ENCODE data around the gene CDC42BPB. TPM values are rescaled to one million over a fixed set of nuclear protein-coding genes. Genes with fewer than 3 reads are reported as not detected.

Gene CDC42BPB
- total RNA-seq, 6 experiments from 2014 or later = 73.7 to 85.1 (median 79.9) TPM

DNA sequence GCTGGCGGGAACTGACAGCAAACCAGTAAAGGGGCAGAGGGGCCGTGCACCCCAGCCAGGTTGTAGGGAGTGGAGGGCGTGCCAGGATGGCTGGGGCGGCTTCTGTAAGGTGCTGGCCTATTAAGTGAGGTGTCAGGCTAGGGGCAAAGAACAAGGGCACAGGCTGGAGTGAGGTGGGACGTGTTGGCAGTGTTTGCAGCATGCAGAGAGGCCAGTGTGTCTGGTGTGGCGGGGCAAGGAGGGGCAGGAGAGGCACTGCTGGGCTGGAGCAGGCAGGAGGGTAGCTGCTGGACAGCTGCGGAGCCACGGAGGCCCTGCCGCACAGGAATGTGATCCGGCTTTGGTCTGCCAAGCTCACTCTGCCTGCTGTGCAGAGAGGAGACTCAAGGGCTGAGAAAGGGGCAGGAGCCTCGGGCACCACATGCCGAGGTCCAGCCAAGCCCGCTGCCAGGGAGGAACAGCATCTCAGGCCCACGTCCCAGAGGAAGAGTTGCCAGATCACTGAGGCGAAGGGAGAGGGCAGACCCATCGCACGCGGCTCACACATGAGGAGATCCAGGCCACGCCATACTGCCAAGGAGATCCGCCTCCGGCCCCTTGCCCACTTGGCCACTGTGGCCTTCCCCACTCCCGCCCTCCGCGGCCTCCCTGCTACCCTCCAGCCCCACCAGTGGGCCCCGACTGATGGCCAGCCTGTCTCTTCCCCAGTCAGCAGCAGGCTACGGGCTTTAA lies 88.1 kb downstream of the CDC42BPB start:
- H3K27me3 Mint-ChIP-seq (ENCODE audit: insufficient read depth) = peaks cover 2% of the 10 kb centered on the region; the same call in 1 of the 2 replicates
- DNase-seq = no peak
- no peak overlapping the region for H3K4me3 Mint-ChIP-seq
- no peaks in the 10 kb centered on the region for H3K9me3 Mint-ChIP-seq
- no peaks in the 10 kb centered on the region for H3K4me1 Mint-ChIP-seq (ENCODE audit: low read depth)
- H3K36me3 Mint-ChIP-seq (ENCODE audit: low read depth) = peaks cover 50% of the 10 kb centered on the region
- no peak overlapping the region for H3K27ac Mint-ChIP-seq
- TF ChIP-seq, protein P1, sequence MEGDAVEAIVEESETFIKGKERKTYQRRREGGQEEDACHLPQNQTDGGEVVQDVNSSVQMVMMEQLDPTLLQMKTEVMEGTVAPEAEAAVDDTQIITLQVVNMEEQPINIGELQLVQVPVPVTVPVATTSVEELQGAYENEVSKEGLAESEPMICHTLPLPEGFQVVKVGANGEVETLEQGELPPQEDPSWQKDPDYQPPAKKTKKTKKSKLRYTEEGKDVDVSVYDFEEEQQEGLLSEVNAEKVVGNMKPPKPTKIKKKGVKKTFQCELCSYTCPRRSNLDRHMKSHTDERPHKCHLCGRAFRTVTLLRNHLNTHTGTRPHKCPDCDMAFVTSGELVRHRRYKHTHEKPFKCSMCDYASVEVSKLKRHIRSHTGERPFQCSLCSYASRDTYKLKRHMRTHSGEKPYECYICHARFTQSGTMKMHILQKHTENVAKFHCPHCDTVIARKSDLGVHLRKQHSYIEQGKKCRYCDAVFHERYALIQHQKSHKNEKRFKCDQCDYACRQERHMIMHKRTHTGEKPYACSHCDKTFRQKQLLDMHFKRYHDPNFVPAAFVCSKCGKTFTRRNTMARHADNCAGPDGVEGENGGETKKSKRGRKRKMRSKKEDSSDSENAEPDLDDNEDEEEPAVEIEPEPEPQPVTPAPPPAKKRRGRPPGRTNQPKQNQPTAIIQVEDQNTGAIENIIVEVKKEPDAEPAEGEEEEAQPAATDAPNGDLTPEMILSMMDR (IDR thresholded peaks at IDR 0.05) = no peak

DNA sequence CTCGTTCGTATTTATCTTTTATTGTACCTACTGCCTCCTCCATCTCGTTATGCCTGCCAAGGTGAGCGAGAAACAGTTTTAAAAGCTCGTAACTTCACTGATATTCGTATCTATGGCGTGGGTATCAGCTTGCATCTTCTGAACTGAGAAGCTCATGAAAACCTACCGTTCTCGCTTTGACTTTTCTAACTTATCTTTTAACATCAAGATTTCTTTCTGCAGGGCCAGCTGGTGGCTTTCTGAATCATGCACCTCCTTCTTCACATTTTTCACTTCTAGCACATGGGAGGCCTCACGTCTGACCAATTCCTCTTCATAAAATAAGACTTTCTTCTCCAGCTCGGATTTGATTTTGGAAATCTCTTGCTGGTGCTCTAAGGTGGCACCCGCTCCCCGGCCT lies 89.0 kb downstream of the CDC42BPB start:
- no peak overlapping the region for H3K4me3 Mint-ChIP-seq
- TF ChIP-seq, protein P1 (IDR thresholded peaks at IDR 0.05) = no peak
- peaks cover 46% of the 10 kb centered on the region for H3K36me3 Mint-ChIP-seq (ENCODE audit: low read depth)
- no peaks in the 10 kb centered on the region for H3K9me3 Mint-ChIP-seq
- no peaks in the 10 kb centered on the region for H3K4me1 Mint-ChIP-seq (ENCODE audit: low read depth)
- peaks cover 2% of the 10 kb centered on the region; the same call in 1 of the 2 replicates for H3K27me3 Mint-ChIP-seq (ENCODE audit: insufficient read depth)
- no peak for DNase-seq
- no peak overlapping the region for H3K27ac Mint-ChIP-seq

DNA sequence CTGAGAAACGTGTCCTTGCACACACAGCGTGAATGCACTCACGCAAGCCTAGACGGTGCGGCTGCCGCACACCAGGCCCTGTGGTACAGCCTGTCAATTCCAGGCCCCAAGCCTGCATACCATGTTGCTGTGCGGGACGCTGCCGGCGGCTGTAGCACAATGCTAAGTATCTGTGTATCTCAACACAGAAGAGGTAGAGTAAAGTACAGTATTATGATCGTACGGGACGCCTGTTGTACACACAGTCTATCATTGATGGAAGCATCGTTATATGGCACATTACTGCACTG lies 89.9 kb downstream of the CDC42BPB start:
- Mint-ChIP-seq H3K9me3 (no peaks in the 10 kb centered on the region), H3K4me3 (no peak overlapping the region), H3K4me1 (ENCODE audit: low read depth) (no peaks in the 10 kb centered on the region), H3K36me3 (ENCODE audit: low read depth) (peaks cover 42% of the 10 kb centered on the region), H3K27me3 (ENCODE audit: insufficient read depth) (peaks cover 2% of the 10 kb centered on the region; the same call in 1 of the 2 replicates), H3K27ac (no peak overlapping the region)
- DNase-seq = no peak
- TF ChIP-seq, protein P1 (IDR thresholded peaks at IDR 0.05) = no peak

DNA sequence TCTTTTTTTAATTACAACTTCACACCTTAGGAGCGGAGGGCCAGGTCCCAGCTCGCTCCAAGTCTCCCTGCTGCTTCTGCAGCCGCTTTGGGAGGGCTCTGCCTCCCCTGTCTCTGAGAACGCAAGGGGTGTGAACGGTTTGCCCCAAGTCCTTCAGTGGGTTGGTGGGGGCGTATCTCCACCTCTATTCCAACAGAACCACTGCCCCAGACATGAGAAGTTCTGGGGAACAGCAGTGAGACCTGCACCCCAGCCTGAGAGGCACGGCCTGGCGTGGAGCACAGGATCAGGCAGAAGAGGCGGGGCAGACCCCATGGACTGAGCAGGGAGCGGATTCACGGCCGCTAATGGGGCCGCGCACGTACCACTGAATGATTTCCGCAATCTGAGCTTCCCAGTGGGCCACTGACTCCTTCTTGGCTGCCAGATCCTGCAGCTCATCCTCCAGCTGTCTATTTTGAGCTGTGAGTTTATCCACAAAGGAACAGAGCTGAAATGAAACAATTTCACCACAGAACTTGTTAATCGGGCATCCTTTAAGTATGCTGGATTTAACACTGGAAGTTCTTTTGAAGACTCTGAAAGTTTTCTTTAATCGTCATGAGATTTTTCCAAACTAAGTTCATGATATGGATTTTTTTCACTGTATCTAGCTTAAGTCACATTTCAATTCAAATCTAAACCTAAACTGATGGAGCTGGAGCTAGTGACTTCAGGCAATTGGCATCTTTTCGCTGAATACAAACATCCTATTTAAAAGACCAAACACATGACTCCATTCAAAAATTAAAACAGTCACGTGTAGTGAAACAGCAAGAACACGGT lies 90.5 kb downstream of the CDC42BPB start:
- H3K27ac Mint-ChIP-seq = no peak overlapping the region
- TF ChIP-seq, protein P1 (IDR thresholded peaks at IDR 0.05) = no peak
- DNase-seq = no peak
- H3K9me3 Mint-ChIP-seq = no peaks in the 10 kb centered on the region
- no peaks in the 10 kb centered on the region for H3K4me1 Mint-ChIP-seq (ENCODE audit: low read depth)
- peaks cover 41% of the 10 kb centered on the region for H3K36me3 Mint-ChIP-seq (ENCODE audit: low read depth)
- H3K4me3 Mint-ChIP-seq = no peak overlapping the region
- H3K27me3 Mint-ChIP-seq (ENCODE audit: insufficient read depth) = peaks cover 2% of the 10 kb centered on the region; the same call in 1 of the 2 replicates

DNA sequence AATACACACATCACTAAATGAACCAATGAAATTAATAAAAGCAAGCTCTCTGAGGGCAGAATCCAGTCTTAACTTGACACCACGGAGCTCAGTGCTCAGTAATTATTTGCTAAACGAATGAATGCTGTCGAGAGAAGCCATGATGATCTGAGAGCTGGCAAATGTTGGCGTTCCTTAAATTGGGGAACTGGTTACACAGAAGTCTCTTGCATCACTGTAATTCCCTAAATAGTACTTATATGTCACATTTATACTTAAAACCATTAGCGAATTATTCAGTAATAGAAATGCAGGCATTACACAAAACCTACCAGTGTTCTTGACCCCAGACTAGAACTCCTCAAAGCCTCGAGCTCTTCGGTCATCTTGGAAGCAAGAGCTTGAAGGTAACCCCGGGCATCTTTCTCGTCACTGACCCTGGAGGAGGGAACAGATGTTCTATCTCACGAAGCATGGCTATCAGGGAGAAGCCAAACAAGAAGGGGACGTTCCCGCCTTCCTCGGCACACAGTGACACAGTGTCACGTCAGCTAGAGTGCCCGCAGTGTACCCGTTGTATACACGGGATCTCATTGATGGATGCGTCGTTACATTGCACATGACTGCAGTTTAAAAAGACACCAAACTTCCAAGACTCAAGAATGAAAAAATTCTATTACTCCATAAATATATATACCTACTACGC lies 91.2 kb downstream of the CDC42BPB start:
- H3K36me3 Mint-ChIP-seq (ENCODE audit: low read depth) = peaks cover 33% of the 10 kb centered on the region
- TF ChIP-seq, protein P1 (IDR thresholded peaks at IDR 0.05) = no peak
- peaks cover 2% of the 10 kb centered on the region; the same call in 1 of the 2 replicates for H3K27me3 Mint-ChIP-seq (ENCODE audit: insufficient read depth)
- no peak overlapping the region for H3K27ac Mint-ChIP-seq
- H3K9me3 Mint-ChIP-seq = no peaks in the 10 kb centered on the region
- no peaks in the 10 kb centered on the region for H3K4me1 Mint-ChIP-seq (ENCODE audit: low read depth)
- no peak overlapping the region for H3K4me3 Mint-ChIP-seq
- DNase-seq = no peak

Measured in HFFc6 (cell line).